HepG2 (cell line): ENCODE data around the gene SLC16A3. TPM values are rescaled to one million over a fixed set of nuclear protein-coding genes. Genes with fewer than 3 reads are reported as not detected.

ENCODE experiments used
- ATF5 ChIP-seq: sonication (generic); formaldehyde crosslinking; IDR thresholded peaks from 2 replicates; pipeline ENCODE4 v1.4.0; 2020; ENCODE audit warnings: mild to moderate bottlenecking, low read depth, missing genetic modification reagents
- BCL3 ChIP-seq: sonication (generic); formaldehyde crosslinking; IDR thresholded peaks from 2 replicates; pipeline ENCODE4 v1.5.1; 2020; ENCODE audit warnings: mild to moderate bottlenecking, missing genetic modification reagents, moderate library complexity
- DNMT1 ChIP-seq: sonication (generic); formaldehyde crosslinking; IDR thresholded peaks from 2 replicates; pipeline ENCODE4 v1.5.1; 2020; ENCODE audit warnings: mild to moderate bottlenecking, missing genetic modification reagents
- FOXA1 ChIP-seq, 2 experiments: fragments of 450-650 bp in 1 of 2; sonication (generic) in 1 of 2; formaldehyde crosslinking in 1 of 2; IDR thresholded peaks; 2 replicates each; pipeline versions ENCODE4 v1.4.0 to v1.6.1; 2016 to 2020; ENCODE audit warnings: missing genetic modification reagents in 1 of 2
- FOXC1 ChIP-seq: sonication (generic); formaldehyde crosslinking; IDR thresholded peaks from 2 replicates; pipeline ENCODE4 v1.8.0; 2022; ENCODE audit warnings: mild to moderate bottlenecking, missing genetic modification reagents, borderline replicate concordance
- ISL2 ChIP-seq: sonication (generic); formaldehyde crosslinking; IDR thresholded peaks from 2 replicates; pipeline ENCODE4 v1.5.0; 2020; ENCODE audit warnings: missing genetic modification reagents
- KDM1A ChIP-seq: IDR thresholded peaks from 2 replicates; pipeline ENCODE4 v1.6.1; 2016; ENCODE audit warnings: missing compliant biosample characterization
- KDM2A ChIP-seq: sonication (generic); formaldehyde crosslinking; IDR thresholded peaks from 2 replicates; pipeline ENCODE4 v1.4.0; 2020; ENCODE audit warnings: low read depth, missing genetic modification reagents, borderline replicate concordance
- MTA3 ChIP-seq: sonication (generic); formaldehyde crosslinking; IDR thresholded peaks from 2 replicates; pipeline ENCODE4 v1.4.0; 2020; ENCODE audit warnings: missing genetic modification reagents
- MXI1 ChIP-seq: IDR thresholded peaks from 3 replicates; pipeline ENCODE4 v1.6.1; 2012; ENCODE audit warnings: low read depth, low read length, inconsistent platforms, borderline replicate concordance
- NCOA1 ChIP-seq: sonication (generic); formaldehyde crosslinking; IDR thresholded peaks from 2 replicates; pipeline ENCODE4 v1.9.0; 2021; ENCODE audit warnings: missing genetic modification reagents
- NFRKB ChIP-seq: fragments of 450-650 bp; IDR thresholded peaks from 2 replicates; pipeline ENCODE4 v1.6.1; 2017
- RARA ChIP-seq: IDR thresholded peaks from 2 replicates; pipeline ENCODE4 v1.6.1; 2016; ENCODE audit warnings: missing genetic modification reagents, missing compliant biosample characterization
- RELA ChIP-seq: sonication (generic); formaldehyde crosslinking; IDR thresholded peaks from 2 replicates; pipeline ENCODE4 v1.4.0; 2020; ENCODE audit warnings: missing genetic modification reagents
- RXRA ChIP-seq: sonication (generic); formaldehyde crosslinking; IDR thresholded peaks from 2 replicates; pipeline ENCODE4 v1.5.1; 2020; ENCODE audit warnings: missing genetic modification reagents
- SMAD1 ChIP-seq: sonication (generic); formaldehyde crosslinking; IDR thresholded peaks from 2 replicates; pipeline ENCODE4 v1.4.0; 2020; ENCODE audit warnings: missing genetic modification reagents, low read depth, mild to moderate bottlenecking, borderline replicate concordance
- SRSF4 ChIP-seq: fragments of 200-400 bp; formaldehyde crosslinking; IDR thresholded peaks from one replicate; pipeline ENCODE4 v1.6.1; 2018; ENCODE audit warnings: mild to moderate bottlenecking, low read depth, low read length, moderate library complexity; ENCODE audit not compliant: poor library complexity, severe bottlenecking
- TBX3 ChIP-seq: fragments of 450-650 bp; IDR thresholded peaks from 2 replicates; pipeline ENCODE4 v1.6.1; 2017; ENCODE audit warnings: antibody characterized with exemption, mild to moderate bottlenecking, inconsistent platforms, borderline replicate concordance
- U2AF1 ChIP-seq: fragments of 200-400 bp; formaldehyde crosslinking; optimal IDR thresholded peaks from 2 replicates; pipeline ENCODE3; 2017; ENCODE audit warnings: mild to moderate bottlenecking, low read depth, low read length
- ZNF253 ChIP-seq: sonication (generic); formaldehyde crosslinking; IDR thresholded peaks from 2 replicates; pipeline ENCODE4 v1.8.0; 2022; ENCODE audit warnings: mild to moderate bottlenecking, missing genetic modification reagents, borderline replicate concordance
- ZNF276 ChIP-seq: sonication (generic); formaldehyde crosslinking; IDR thresholded peaks from 2 replicates; pipeline ENCODE4 v1.4.0; 2020; ENCODE audit warnings: mild to moderate bottlenecking, low read depth, missing genetic modification reagents
- ZNF292 ChIP-seq: sonication (generic); formaldehyde crosslinking; IDR thresholded peaks from 2 replicates; pipeline ENCODE4 v1.8.1; 2022; ENCODE audit warnings: mild to moderate bottlenecking, low read depth, missing genetic modification reagents, borderline replicate concordance
- ZNF567 ChIP-seq: sonication (generic); formaldehyde crosslinking; IDR thresholded peaks from 2 replicates; pipeline ENCODE4 v1.8.1; 2023; ENCODE audit warnings: mild to moderate bottlenecking, missing genetic modification reagents, borderline replicate concordance
- ZNF577 ChIP-seq: sonication (generic); formaldehyde crosslinking; IDR thresholded peaks from 2 replicates; pipeline ENCODE4 v1.4.0; 2020; ENCODE audit warnings: mild to moderate bottlenecking, low read depth, missing genetic modification reagents, borderline replicate concordance
- ZNF709 ChIP-seq: sonication (generic); formaldehyde crosslinking; IDR thresholded peaks from 2 replicates; pipeline ENCODE4 v1.5.0; 2020; ENCODE audit warnings: mild to moderate bottlenecking, missing genetic modification reagents
- ZNF784 ChIP-seq: sonication (generic); formaldehyde crosslinking; IDR thresholded peaks from 2 replicates; pipeline ENCODE4 v1.5.1; 2020; ENCODE audit warnings: missing genetic modification reagents, mild to moderate bottlenecking, borderline replicate concordance
- polyA plus RNA-seq, 8 experiments: library from polyadenylated mRNA; depleted of rRNA in 3 of 8; stranded (reverse) in 7 of 8; unstranded in 1 of 8; fragments of >200 nt; fragmentation: Illumina TruSeq in 4 of 8; extraction: Trizol in 4 of 8; gene quantifications; 2 replicates each; pipeline versions ENCODE4 v1.2.1 to v1.2.3, GENCODE V29; 2011 to 2016; ENCODE audit warnings: low read depth in 4 of 8, missing spikeins in 1 of 8, mixed read lengths in 1 of 8; ENCODE audit not compliant: insufficient read depth in 1 of 8
- total RNA-seq, 5 experiments: library from RNA; depleted of rRNA; stranded (reverse); fragments of >200 nt; fragmentation: Illumina TruSeq; extraction: Trizol; gene quantifications; 2 replicates each; pipeline ENCODE4 v1.2.3, GENCODE V29; 2016; ENCODE audit warnings: low read depth in 1 of 5

The SLC16A3 gene
- total and polyA plus RNA-seq, 2 of the 13 experiments (the other 11 are each of a cell fraction or from before 2014, with no cell fraction given) = 242 to 349 TPM

GRCh38 chr17:82231562-82232321 lies 2.9 kb downstream of the SLC16A3 start (continued):
- TF ChIP-seq FOXA1 (IDR thresholded peaks at IDR 0.05) (no peak), FOXA1 (CRISPR knock-in tag; IDR thresholded peaks at IDR 0.05) (peak; percentile 95), SRSF4 (no peak), ZNF567 (CRISPR knock-in tag) (peak; percentile 72), RELA (CRISPR knock-in tag) (no peak; the same call in 1 of the 2 replicates), ZNF292 (CRISPR knock-in tag) (peak; percentile 50), NFRKB (no peak), RARA (peak; percentile 87), DNMT1 (no peak), ZNF253 (CRISPR knock-in tag) (no peak; the same call in 1 of the 2 replicates), ZNF784 (CRISPR knock-in tag) (no peak), BCL3 (CRISPR knock-in tag) (peak; percentile 80), KDM1A (CRISPR knock-in tag) (0 out of 2 replicates have a peak, but pooled peaks have one; percentile 4), ZNF276 (CRISPR knock-in tag) (no peak), TBX3 (peak; percentile 83; the same call in 1 of the 2 replicates), RXRA (CRISPR knock-in tag) (peak; percentile 89), MTA3 (CRISPR knock-in tag) (no peak), ATF5 (CRISPR knock-in tag) (no peak), ZNF577 (no peak), KDM2A (peak; percentile 89), FOXC1 (CRISPR knock-in tag) (peak; percentile 72), SMAD1 (peak; percentile 94), ZNF709 (CRISPR knock-in tag) (peak; percentile 86; the same call in 1 of the 2 replicates), NCOA1 (CRISPR knock-in tag) (no peak; the same call in 1 of the 2 replicates), U2AF1 (no peak), ISL2 (CRISPR knock-in tag) (peak; percentile 76; the same call in 1 of the 2 replicates), MXI1 (peak; percentile 31; the same call in 1 of the 3 replicates)
